OCI-LY3 (cell line): ENCODE results near the gene DST.
A peak's percentile ranks its signal among the peaks of the same experiment; 100 is the strongest.

Source experiments
- H2AFZ ChIP-seq: fragments of 200-600, 300-600 bp; shearing (Covaris generic); 2 replicates; pipeline ENCODE4 v1.6.0; 2014; ENCODE audit warnings: antibody characterized with exemption, low read depth, low read length
- H3K27ac ChIP-seq: fragments of 200-600, 300-600 bp; sonication (generic); 2 replicates; pipeline ENCODE4 v1.5.1; 2014; ENCODE audit warnings: mild to moderate bottlenecking, low read length, moderate library complexity, mixed read lengths
- H3K27me3 ChIP-seq: fragments of 200-600, 300-600 bp; sonication (generic); 2 replicates; pipeline ENCODE4 v1.6.1; 2014; ENCODE audit warnings: low read depth, low read length, mixed read lengths
- H3K36me3 ChIP-seq: fragments of 200-600, 300-600 bp; sonication (generic); replicated peaks from 2 replicates; pipeline ENCODE3; 2014; ENCODE audit warnings: low read depth, low read length, mixed read lengths
- H3K4me1 ChIP-seq: fragments of 300-600, 200-600 bp; sonication (generic); 2 replicates; pipeline ENCODE4 v1.6.1; 2014; ENCODE audit warnings: low read length, mixed read lengths
- H3K4me2 ChIP-seq: fragments of 200-600, 300-600 bp; sonication (generic); 2 replicates; pipeline ENCODE4 v1.6.1; 2014; ENCODE audit warnings: low read length, mixed read lengths
- H3K4me3 ChIP-seq: fragments of 300-600, 200-600 bp; sonication (generic); 2 replicates; pipeline ENCODE4 v1.5.1; 2014; ENCODE audit warnings: antibody characterized with exemption, mild to moderate bottlenecking, low read length, moderate library complexity
- H3K79me2 ChIP-seq: fragments of 300-600, 200-600 bp; shearing (Covaris generic); 2 replicates; pipeline ENCODE4 v1.6.1; 2014; ENCODE audit warnings: mild to moderate bottlenecking, low read length, mixed read lengths
- H3K9ac ChIP-seq: fragments of 300-600, 200-600 bp; shearing (Covaris generic); 2 replicates; pipeline ENCODE4 v1.6.0; 2014; ENCODE audit warnings: mild to moderate bottlenecking, low read length, moderate library complexity
- H3K9me3 ChIP-seq: fragments of 200-600, 300-600 bp; shearing (Covaris generic); 2 replicates; pipeline ENCODE4 v1.6.1; 2014; ENCODE audit warnings: low read length, mixed read lengths; ENCODE audit not compliant: insufficient read depth
- H4K20me1 ChIP-seq: fragments of 200-600, 300-600 bp; sonication (generic); 2 replicates; pipeline ENCODE4 v1.6.1; 2016; ENCODE audit warnings: low read length, mixed read lengths; ENCODE audit not compliant: insufficient read depth
- EZH2phosphoT487 ChIP-seq: fragments of 200-600 bp; shearing (Covaris generic); IDR thresholded peaks from 2 replicates; pipeline ENCODE4 v1.6.1; 2018; ENCODE audit warnings: antibody characterized with exemption, mixed run types, low read depth
- TF ChIP-seq, protein P1 (sequence below): fragments of 200-600, 300-600 bp; sonication (generic); IDR thresholded peaks from 2 replicates; pipeline ENCODE4 v1.5.1; 2014; ENCODE audit warnings: antibody characterized with exemption, low read length, low read depth

Gene DST

DNA sequence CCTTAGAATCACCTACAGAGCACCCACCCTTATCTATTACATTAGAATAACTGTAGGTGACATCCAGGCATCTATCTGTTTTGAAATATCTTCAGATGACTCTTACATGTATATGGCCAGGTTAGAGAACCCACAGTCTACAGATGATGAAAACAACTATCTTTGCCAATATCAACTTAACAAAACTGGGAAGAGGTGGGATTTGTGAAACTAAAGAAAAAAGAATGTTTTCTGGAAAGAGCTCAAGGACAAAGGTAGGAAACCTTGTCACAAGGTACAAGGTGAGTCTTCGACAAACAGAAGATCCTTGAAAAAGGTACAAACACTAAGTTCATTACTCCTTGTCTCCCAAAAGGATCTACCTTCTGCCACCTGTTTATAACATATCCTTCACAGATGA, 47.0 kb upstream of the DST start:
- no peak overlapping the region; the same call in 1 of the 2 replicates for H3K4me3 ChIP-seq
- peak overlapping the region; percentile 74; the same call in 1 of the 2 replicates for H2AFZ ChIP-seq
- H4K20me1 ChIP-seq, result no peaks in the 10 kb centered on the region
- H3K4me2 ChIP-seq, result peak overlapping the region; percentile 69
- H3K9me3 ChIP-seq, result no peaks in the 10 kb centered on the region
- H3K36me3 ChIP-seq, result no peaks in the 10 kb centered on the region
- no peak overlapping the region for H3K27ac ChIP-seq
- H3K9ac ChIP-seq, result peak overlapping the region; percentile 4; the same call in 1 of the 2 replicates
- peaks cover 24% of the 10 kb centered on the region for H3K4me1 ChIP-seq
- TF ChIP-seq EZH2phosphoT487, result no peak
- TF ChIP-seq, protein P1, sequence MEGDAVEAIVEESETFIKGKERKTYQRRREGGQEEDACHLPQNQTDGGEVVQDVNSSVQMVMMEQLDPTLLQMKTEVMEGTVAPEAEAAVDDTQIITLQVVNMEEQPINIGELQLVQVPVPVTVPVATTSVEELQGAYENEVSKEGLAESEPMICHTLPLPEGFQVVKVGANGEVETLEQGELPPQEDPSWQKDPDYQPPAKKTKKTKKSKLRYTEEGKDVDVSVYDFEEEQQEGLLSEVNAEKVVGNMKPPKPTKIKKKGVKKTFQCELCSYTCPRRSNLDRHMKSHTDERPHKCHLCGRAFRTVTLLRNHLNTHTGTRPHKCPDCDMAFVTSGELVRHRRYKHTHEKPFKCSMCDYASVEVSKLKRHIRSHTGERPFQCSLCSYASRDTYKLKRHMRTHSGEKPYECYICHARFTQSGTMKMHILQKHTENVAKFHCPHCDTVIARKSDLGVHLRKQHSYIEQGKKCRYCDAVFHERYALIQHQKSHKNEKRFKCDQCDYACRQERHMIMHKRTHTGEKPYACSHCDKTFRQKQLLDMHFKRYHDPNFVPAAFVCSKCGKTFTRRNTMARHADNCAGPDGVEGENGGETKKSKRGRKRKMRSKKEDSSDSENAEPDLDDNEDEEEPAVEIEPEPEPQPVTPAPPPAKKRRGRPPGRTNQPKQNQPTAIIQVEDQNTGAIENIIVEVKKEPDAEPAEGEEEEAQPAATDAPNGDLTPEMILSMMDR, result no peak
- no peaks in the 10 kb centered on the region for H3K27me3 ChIP-seq
- no peaks in the 10 kb centered on the region for H3K79me2 ChIP-seq

DNA sequence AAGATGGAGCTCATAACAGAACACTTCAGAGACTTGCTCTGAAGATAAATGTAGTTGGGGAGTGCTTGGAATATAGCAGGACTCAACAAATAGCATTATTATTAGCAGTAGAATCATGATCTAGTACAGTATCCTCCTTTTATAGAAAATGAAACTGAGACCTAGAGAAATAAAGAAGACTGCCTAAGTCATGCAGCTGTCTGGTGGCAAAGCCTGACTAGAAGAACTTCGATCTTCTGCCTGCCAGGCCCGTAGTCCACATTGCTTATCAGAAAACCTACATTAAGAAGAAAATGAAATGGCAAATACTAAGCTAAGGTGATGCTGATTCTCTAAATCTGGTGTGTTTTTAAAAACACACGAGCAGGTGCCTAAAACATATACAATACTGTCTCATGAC, 46.4 kb upstream of the DST start:
- peak overlapping the region; percentile 74 for H2AFZ ChIP-seq
- no peak for TF ChIP-seq EZH2phosphoT487
- TF ChIP-seq, protein P1, result no peak
- H3K4me1 ChIP-seq, result peaks cover 24% of the 10 kb centered on the region
- H3K9me3 ChIP-seq, result no peaks in the 10 kb centered on the region
- H3K9ac ChIP-seq, result peak overlapping the region; percentile 4; the same call in 1 of the 2 replicates
- no peaks in the 10 kb centered on the region for H3K27me3 ChIP-seq
- H3K36me3 ChIP-seq, result no peaks in the 10 kb centered on the region
- H3K4me3 ChIP-seq, result peak overlapping the region; percentile 39
- no peaks in the 10 kb centered on the region for H3K79me2 ChIP-seq
- H4K20me1 ChIP-seq, result no peaks in the 10 kb centered on the region
- peak overlapping the region; percentile 69 for H3K4me2 ChIP-seq
- H3K27ac ChIP-seq, result no peak overlapping the region

DNA sequence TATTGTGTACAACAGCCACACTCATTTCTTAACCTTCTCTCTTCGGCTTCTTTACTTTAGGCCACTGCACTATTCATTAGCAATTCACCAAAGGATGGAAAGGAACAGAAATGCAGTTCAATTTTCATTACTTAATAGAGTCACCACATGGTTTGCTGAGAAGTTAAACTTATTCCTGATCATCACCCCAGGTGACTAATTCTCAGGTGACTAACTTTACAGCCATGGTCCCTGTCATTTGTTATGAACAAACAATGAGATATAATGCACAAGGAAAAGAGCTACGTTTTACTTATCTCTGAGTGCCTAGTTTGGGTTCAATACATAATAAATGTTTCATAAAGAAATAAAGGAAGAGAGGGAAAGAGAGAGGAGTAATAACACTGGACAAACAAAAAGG, 45.8 kb upstream of the DST start:
- peak overlapping the region; percentile 69; the same call in 1 of the 2 replicates for H3K4me2 ChIP-seq

DNA sequence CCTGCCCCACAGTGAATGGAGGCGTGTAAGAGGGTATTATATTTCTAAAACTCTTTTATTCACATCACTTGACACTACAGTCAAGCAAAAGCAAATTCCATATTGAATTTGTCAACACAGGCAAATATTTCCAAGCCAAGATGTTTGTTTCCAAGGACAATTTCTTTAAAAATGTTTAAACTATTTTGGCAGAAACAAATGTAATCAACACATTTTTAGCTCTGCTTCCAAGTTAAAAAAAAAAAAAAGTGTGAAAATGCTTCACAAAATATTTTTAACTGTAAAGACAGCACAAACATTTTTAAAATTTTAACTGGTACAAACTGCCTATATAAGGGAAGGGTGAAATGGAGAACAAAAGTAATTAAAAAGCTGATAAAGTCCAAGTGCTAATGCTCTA, 44.9 kb upstream of the DST start:
- H3K9ac ChIP-seq, result no peak overlapping the region
- H2AFZ ChIP-seq, result no peak overlapping the region
- no peak overlapping the region for H3K27ac ChIP-seq
- no peaks in the 10 kb centered on the region for H3K27me3 ChIP-seq
- no peaks in the 10 kb centered on the region for H3K9me3 ChIP-seq
- TF ChIP-seq EZH2phosphoT487, result no peak
- TF ChIP-seq, protein P1, result no peak
- H4K20me1 ChIP-seq, result no peaks in the 10 kb centered on the region
- H3K36me3 ChIP-seq, result no peaks in the 10 kb centered on the region
- H3K4me1 ChIP-seq, result peaks cover 19% of the 10 kb centered on the region
- H3K79me2 ChIP-seq, result no peaks in the 10 kb centered on the region
- 0 out of 2 replicates have a peak overlapping the region, but pooled peaks have one; percentile 2 for H3K4me2 ChIP-seq
- no peak overlapping the region for H3K4me3 ChIP-seq

More for the DNA sequence above, 45.8 kb upstream of the DST start:
- Histone ChIP-seq H2AFZ (peak overlapping the region; percentile 74), H3K27ac (no peak overlapping the region), H3K9ac (no peak overlapping the region), H3K9me3 (no peaks in the 10 kb centered on the region), H3K4me1 (peaks cover 24% of the 10 kb centered on the region), H3K27me3 (no peaks in the 10 kb centered on the region), H3K4me3 (peak overlapping the region; percentile 39; the same call in 1 of the 2 replicates), H4K20me1 (no peaks in the 10 kb centered on the region), H3K79me2 (no peaks in the 10 kb centered on the region), H3K36me3 (no peaks in the 10 kb centered on the region)
- TF ChIP-seq, protein P1, result no peak
- no peak for TF ChIP-seq EZH2phosphoT487
